ENCODE measurements around the gene AGRN. TPM values are rescaled to one million over a fixed set of nuclear protein-coding genes. Genes with fewer than 3 reads are reported as not detected.
A peak's percentile ranks its signal among the peaks of the same experiment; 100 is the strongest.
"Not testable (repeated sequence)": the region's sequence is repeated elsewhere in the genome, so short reads cannot be mapped to it uniquely, and the experiment has no call there.

The AGRN gene
- 41.0 TPM for total RNA-seq

- peak; percentile 19 for ATAC-seq
Observed at GRCh38 chr1:1020000-1020404, at the start of gene AGRN. Gene AGRN (plus strand): TSS chr1:1020120. CDS start chr1:1020173, 53 bp downstream.

DNA sequence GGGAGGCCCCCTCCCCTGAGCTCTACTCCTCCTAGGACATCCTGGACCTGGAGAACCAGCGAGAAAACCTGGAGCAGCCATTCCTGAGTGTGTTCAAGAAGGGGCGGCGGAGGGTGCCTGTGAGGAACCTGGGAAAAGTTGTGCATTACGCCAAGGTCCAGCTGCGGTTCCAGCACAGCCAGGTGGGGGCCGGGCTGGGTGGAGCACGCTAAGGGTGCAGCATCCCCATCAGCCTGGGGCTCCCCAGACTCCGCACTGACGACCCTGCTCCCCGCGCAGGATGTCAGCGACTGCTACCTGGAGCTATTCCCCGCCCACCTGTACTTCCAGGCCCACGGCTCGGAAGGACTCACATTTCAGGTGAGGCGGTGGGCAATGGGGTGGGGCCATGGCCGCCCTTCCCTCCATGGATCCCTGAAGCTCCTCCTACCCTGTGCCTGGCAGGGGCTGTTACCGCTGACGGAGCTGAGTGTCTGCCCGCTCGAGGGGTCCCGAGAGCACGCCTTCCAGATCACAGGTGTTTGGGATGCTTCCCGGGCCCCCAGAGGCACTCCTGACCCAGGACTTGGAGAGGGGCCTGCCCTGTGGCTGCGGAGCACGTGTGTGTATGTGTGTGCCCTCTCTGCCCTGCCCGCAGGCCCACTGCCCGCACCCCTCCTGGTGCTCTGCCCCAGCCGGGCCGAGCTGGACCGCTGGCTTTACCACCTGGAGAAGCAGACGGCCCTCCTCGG is 49.5 kb upstream of the AGRN start:
- ATAC-seq, result no peak

DNA sequence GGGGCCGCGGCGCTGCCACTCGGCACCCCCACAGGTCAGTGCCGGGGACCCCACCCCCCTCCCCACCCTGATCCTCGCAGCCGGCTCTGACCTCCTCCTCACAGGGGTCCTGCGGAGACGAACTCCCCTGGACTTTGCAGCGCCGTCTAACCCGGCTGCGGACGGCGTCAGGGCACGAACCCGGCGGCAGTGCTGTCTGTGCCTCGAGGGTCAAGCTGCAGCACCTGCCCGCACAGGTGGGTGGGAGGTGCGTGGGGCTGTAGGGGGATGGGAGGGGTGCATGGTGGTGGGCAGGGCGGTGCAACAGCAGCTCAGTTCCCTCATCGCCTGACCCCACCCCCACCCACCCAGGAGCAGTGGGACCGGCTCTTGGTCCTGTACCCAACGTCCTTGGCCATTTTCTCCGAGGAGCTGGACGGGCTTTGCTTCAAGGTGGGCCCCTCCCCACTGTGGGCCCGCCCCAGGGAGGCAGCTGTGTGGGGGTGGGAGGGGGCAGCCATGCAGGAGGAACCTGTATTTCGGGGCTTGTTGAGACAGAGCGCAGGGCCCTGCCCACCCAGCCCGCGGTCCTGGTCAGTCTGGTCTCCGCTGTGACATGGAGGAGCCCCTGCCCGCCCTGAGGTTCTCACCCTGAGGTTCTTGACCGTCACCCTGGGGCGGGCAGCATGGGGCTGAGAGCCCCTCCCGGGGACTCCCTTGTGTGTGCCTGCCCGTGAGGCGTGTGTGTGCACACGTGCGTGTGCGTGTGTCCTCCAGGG is 48.8 kb upstream of the AGRN start:
- peak; percentile 59 for ATAC-seq

DNA sequence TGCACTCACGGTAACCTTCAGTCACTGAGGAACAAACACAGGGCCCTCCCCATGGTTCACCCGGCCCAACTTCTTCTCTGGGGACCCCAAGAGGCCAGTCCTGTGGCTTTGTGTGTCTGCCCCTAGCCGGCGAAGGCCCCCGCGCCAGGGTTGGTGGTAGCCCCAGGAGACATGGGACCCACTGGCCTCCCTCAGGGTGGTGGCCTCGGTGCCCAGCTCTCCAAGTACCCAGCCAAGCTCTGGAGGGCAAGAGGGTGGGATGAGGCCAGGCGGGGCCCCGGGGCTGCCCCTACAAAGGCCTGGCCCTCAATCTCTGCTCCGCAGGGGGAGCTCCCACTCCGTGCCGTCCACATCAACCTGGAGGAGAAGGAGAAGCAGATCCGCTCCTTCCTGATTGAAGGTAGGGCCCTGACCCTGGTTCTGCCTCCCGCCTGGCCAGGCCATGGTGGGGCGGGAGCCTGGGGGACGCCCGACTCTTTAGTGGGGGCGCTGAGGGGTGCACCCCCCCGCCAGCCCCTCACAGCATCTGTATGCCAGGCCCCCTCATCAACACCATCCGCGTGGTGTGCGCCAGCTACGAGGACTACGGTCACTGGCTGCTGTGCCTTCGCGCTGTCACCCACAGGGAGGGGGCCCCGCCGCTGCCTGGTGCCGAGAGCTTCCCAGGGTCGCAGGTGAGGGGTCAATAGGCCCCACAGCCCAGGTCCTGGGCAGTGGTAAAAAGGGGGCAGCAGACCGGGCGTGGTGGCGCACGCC is 48.0 kb upstream of the AGRN start:
- ATAC-seq, result no peak

DNA sequence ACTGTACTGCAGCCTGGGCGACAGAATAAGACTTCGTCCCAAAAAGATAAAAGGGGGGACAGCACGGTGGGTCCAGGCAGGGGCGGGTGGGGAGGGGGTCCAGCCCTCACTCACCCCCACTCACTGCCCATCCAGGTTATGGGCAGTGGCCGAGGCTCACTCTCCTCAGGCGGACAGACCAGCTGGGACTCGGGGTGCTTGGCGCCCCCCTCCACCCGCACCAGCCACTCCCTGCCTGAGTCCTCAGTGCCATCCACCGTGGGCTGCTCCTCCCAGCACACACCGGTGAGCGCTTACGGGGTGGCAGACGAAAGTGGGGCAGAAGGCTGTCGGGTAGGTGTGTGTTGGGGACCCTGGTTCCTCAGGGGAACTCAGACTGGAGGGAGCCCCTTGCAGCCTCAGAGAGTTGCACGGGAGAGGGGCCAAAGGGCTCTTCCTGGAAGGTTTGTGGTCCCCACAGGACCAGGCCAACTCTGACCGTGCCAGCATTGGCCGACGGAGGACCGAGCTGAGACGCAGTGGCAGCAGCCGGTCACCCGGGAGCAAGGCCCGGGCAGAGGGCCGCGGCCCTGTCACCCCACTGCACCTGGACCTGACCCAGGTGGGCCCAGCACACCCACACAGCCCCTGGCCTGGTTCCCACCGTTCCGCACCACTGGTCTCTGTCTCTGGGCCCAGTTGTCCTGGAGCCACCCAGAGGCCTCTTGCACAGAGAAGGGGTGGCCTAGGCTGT is 47.0 kb upstream of the AGRN start:
- ATAC-seq, result no peak

DNA sequence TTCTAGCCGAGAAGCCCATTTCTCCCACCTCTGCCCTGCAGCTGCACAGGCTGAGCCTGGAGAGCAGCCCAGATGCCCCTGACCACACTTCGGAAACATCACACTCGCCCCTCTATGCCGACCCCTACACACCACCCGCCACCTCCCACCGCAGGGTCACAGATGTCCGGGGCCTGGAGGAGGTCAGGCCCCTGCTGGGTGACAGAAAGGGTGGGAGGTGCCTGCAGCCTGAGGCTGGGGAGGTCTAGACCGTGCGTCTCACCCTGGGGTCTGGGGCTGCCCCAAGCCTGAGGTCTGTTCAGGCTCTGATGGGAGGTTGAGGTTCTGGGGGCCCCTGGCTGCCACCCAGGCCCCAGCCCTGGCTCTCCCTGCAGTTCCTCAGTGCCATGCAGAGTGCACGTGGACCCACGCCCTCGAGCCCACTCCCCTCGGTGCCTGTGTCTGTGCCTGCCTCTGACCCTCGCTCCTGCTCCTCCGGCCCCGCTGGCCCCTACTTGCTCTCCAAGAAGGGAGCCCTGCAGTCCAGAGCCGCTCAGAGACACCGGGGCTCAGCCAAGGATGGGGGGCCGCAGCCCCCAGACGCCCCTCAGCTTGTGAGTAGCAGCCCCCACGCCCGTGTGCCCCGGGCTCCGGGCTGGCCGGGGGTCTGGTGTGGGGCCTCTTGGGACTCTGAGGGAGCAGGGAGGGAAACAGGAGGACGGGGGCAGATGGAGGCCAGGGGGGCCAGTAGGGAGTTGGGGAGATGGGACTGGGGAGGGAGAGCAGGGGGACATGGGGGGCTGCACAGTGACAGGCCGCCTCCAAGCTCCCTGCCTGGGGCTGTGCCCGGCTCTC is 46.2 kb upstream of the AGRN start:
- ATAC-seq, result no peak

DNA sequence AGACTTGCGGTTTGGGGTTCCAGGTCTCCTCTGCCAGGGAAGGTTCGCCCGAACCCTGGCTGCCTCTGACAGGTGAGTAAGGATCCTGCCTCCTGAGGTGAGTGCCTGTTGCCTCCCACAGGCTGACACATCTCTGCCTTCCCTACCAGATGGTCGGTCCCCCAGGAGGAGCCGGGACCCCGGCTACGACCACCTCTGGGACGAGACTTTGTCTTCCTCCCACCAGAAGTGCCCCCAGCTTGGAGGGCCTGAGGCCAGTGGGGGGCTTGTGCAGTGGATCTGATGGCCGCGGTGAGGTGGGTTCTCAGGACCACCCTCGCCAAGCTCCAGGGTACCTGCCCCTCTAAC is 45.7 kb upstream of the AGRN start:
- ATAC-seq, result no peak

DNA sequence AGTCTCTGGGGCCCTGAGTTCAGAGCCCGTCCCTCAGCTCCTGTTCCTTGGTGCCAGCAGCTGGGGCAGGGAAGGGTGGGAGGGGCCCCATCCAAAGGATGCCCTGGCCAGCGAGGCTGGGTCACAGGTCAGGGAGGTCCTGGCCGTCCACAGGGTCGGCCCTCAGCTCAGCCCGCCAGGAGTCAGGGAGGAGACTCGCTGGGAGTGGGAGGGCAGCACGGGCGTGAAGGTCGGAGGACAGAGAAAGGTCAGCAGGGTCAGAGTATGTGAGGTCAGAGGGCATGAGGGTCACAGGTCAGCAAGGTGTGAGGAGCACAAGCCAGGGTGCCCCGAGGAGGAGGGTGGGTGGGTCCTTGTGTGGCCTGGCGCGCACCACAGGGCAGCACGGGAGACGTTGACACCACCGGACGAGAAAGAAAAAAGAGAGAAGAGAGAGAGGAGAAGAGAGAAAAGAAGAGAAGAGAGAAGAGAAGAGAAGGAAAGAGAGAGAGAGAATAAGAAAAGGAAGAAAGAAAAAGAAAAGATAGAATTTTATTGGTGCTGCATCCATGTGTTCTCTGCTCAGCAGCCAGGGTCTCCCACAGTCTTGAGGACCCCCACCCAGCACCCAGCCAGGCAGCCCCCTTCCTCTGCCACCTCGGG is 45.1 kb upstream of the AGRN start:
- ATAC-seq, result no peak

DNA sequence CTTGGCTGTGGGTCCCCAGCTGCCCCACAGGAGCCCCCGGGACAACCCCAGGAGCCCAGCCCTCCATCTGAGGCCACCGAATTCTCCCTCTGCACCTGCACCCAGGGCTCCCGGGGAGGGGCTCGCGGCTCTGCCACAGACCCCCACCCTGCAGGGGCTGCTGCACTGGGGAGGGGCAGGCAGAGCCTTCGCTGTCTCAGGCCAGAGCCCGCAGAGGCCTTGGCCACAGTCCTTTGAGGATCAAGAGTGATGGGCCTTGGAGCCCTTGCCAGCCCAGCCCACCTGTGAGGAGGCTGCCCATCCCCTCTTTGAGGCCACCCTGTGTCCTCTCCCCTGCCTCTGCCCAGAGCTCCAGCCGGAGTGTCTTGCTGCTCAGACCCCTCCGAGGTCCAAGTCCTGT is 44.6 kb upstream of the AGRN start:
- ATAC-seq, result no peak

DNA sequence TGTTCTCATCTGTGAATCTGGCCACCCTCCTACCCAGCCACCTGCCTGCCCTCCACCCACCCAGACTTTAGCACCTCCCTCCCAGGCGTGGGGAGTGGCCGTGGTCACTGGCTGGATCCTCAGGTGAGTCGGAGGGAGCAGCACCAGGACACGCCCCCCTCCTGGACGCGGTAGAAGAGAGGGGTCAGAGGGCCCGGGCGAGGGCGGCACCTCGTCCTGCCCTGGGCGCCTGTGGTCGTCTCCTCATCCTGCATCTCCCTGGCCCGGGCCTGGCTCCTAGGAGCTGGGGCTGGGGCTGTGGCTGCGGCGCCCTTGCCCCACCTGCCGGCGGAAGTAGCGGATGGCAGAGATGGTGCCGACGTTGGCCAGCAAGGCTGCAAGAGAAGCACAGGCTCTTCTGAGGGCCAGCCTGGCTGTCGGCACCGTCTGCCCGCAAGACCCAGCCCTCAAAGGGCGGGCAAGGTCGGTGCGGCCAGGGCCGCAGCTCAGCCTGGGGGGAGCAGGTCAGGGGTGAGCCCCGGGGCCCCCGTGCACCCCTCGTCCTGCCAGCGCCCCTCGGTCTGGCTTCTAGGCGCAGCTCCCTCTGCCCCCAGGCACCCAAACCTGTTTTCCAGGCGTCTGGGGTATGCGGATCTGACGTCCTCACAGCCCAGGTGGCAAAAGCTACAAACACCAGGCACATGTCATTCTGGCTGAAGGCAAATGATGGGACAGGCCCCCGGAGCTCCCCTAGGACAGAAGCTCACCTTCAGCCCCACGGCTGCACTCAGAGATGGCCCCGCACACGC is 43.8 kb upstream of the AGRN start:
- ATAC-seq, result peak; percentile 52

- not testable (repeated sequence) for ATAC-seq
Observed at GRCh38 chr1:976791-977190, 43.1 kb upstream of the AGRN start.

GRCh38 chr1:978069-978834 is 41.7 kb upstream of the AGRN start:
- ATAC-seq, result no peak

GRCh38 chr1:978835-979743 is 40.8 kb upstream of the AGRN start:
- no peak for ATAC-seq

DNA sequence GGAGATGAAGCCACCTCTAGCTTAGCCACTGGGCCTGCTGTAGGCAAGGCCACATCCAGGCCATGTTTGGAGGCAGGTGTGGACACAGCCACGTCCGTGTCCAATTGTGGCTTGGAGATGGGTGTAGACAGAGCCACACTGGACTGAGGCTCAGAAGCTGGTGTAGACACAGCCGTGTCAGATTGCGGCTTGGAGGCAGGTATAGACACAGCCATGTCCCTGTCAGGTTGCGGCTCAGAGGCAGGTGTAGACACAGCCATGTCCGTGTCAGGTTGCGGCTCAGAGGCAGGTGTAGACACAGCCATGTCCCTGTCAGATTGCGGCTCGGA is 40.2 kb upstream of the AGRN start:
- ATAC-seq, result no peak

- peak; percentile 28 for ATAC-seq
Observed at GRCh38 chr1:980137-980571, 39.8 kb upstream of the AGRN start.

DNA sequence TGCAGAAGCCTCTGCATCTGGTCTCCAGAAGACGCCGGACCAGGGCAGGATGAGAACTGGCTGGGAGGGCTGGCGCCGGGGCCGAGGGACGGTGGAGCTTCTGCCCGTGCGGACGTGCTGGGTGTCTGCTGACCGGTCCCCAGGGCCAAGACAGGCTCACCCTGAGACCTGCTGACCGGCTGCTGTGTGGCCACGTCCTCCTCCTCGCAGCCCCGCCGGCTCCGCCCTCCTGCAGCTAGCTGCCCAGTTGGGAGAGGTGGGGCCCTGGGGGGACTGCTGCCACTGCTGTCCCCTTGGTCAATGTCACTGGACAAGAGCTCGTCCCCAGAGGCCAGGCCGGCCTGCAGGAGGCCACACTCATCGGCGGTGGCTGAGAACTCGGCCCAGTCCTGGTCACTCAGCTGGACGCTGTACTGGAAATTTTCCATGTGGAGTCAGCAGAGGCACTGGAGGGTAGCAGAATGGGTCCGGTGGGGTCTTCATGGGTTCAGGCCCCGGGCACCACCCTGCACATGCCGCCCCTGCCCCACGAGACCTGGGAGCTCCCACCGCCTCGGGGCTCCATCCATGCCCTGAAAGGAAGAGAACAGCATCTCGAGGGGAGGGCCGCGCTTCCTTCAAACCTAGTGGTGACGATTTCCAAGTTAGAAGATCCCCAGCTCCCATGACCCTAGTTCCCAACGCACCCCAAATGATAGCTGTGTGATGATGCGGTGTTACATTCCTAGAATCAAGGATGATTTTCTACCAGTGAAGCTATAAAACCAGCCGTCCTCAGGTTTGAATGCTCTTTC is 39.1 kb upstream of the AGRN start:
- no peak for ATAC-seq

DNA sequence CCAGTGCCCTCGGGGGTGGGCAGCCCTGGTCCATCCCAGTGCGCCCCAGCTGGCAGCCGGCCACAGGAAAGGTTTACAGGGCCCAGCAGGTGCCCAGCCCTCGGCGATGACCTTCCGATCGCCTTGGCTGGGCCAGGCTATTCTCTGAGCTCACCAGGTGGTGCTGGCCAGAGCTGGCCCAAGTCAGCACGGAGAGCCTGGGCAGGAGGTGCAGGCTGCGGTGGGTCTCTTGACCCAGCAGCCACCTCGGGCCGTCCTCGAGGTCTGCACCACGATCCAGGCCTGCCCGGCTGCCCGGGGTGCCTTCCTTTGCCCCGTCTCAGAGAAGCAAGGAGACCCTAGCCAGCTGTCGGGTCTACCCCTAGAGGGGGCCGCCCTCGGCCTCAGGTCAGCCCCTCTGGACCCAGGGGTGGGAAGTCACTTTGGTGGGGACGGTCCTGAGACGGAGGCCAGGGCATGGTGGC is 38.4 kb upstream of the AGRN start:
- ATAC-seq, result peak; percentile 3

Data from esophagus mucosa (tissue), 1 donor.